Measurements from ENCODE around the gene TMEM163.

TMEM163 gene

GRCh38 chr2:134536296-134536695, 182.5 kb downstream of the TMEM163 start:
- TF ChIP-seq RAD21 (IDR thresholded peaks at IDR 0.05; ENCODE audit: low read depth) (no peak), NFIC (IDR thresholded peaks at IDR 0.05) (no peak), CEBPB (IDR thresholded peaks at IDR 0.05) (no peak), FOXM1 (IDR thresholded peaks at IDR 0.05; ENCODE audit: borderline replicate concordance, low read depth) (no peak), ZBTB7A (IDR thresholded peaks at IDR 0.05; ENCODE audit: low read depth) (no peak), USF1 (IDR thresholded peaks at IDR 0.05) (no peak), REST (IDR thresholded peaks at IDR 0.05; ENCODE audit: low read depth) (no peak), MAX (IDR thresholded peaks at IDR 0.05) (no peak), TAF1 (IDR thresholded peaks at IDR 0.05; ENCODE audit: low read depth) (no peak), YY1 (IDR thresholded peaks at IDR 0.05; ENCODE audit: low read depth) (no peak), TCF12 (IDR thresholded peaks at IDR 0.05; ENCODE audit: low read depth) (no peak), EGR1 (IDR thresholded peaks at IDR 0.05) (no peak), EP300 (IDR thresholded peaks at IDR 0.05; ENCODE audit: borderline replicate concordance) (no peak)

- TF ChIP-seq EP300 (IDR thresholded peaks at IDR 0.05; ENCODE audit: borderline replicate concordance) = no peak
- no peak for TF ChIP-seq MAX (IDR thresholded peaks at IDR 0.05)
- no peak for TF ChIP-seq RAD21 (IDR thresholded peaks at IDR 0.05; ENCODE audit: low read depth)
- TF ChIP-seq EGR1 (IDR thresholded peaks at IDR 0.05) = no peak
- no peak for TF ChIP-seq CEBPB (IDR thresholded peaks at IDR 0.05)
- TF ChIP-seq NFIC (IDR thresholded peaks at IDR 0.05) = no peak
- no peak for TF ChIP-seq TEAD4 (IDR thresholded peaks at IDR 0.05)
- no peak for TF ChIP-seq TAF1 (IDR thresholded peaks at IDR 0.05; ENCODE audit: low read depth)
- TF ChIP-seq CREB1 (IDR thresholded peaks at IDR 0.05; ENCODE audit: low read depth) = no peak
- TF ChIP-seq USF1 (IDR thresholded peaks at IDR 0.05) = no peak
- TF ChIP-seq ZBTB7A (IDR thresholded peaks at IDR 0.05; ENCODE audit: low read depth) = no peak
- TF ChIP-seq FOXM1 (IDR thresholded peaks at IDR 0.05; ENCODE audit: borderline replicate concordance, low read depth) = no peak
- no peak for TF ChIP-seq TCF12 (IDR thresholded peaks at IDR 0.05; ENCODE audit: low read depth)
- no peak for TF ChIP-seq YY1 (IDR thresholded peaks at IDR 0.05; ENCODE audit: low read depth)
Observed at GRCh38 chr2:134532537-134532936, 186.3 kb downstream of the TMEM163 start.

GRCh38 chr2:134527381-134527780, 191.4 kb downstream of the TMEM163 start:
- TF ChIP-seq MAX (IDR thresholded peaks at IDR 0.05) (no peak), CREB1 (IDR thresholded peaks at IDR 0.05; ENCODE audit: low read depth) (no peak), EGR1 (IDR thresholded peaks at IDR 0.05) (no peak), YY1 (IDR thresholded peaks at IDR 0.05; ENCODE audit: low read depth) (no peak), FOXM1 (IDR thresholded peaks at IDR 0.05; ENCODE audit: borderline replicate concordance, low read depth) (no peak), CEBPB (IDR thresholded peaks at IDR 0.05) (no peak)

GRCh38 chr2:134522496-134523455, 196.0 kb downstream of the TMEM163 start:
- TF ChIP-seq YY1 (IDR thresholded peaks at IDR 0.05; ENCODE audit: low read depth) = no peak
- no peak for TF ChIP-seq RAD21 (IDR thresholded peaks at IDR 0.05; ENCODE audit: low read depth)
- no peak for TF ChIP-seq EP300 (IDR thresholded peaks at IDR 0.05; ENCODE audit: borderline replicate concordance)
- no peak for TF ChIP-seq USF1 (IDR thresholded peaks at IDR 0.05)

GRCh38 chr2:134518101-134518500, 200.7 kb downstream of the TMEM163 start:
- no peak for TF ChIP-seq TEAD4 (IDR thresholded peaks at IDR 0.05)
- no peak for TF ChIP-seq MAX (IDR thresholded peaks at IDR 0.05)
- no peak for TF ChIP-seq TAF1 (IDR thresholded peaks at IDR 0.05; ENCODE audit: low read depth)
- TF ChIP-seq REST (IDR thresholded peaks at IDR 0.05; ENCODE audit: low read depth) = no peak
- TF ChIP-seq RAD21 (IDR thresholded peaks at IDR 0.05; ENCODE audit: low read depth) = no peak
- TF ChIP-seq CREB1 (IDR thresholded peaks at IDR 0.05; ENCODE audit: low read depth) = no peak
- no peak for TF ChIP-seq CEBPB (IDR thresholded peaks at IDR 0.05)
- no peak for TF ChIP-seq ZBTB7A (IDR thresholded peaks at IDR 0.05; ENCODE audit: low read depth)
- no peak for TF ChIP-seq EP300 (IDR thresholded peaks at IDR 0.05; ENCODE audit: borderline replicate concordance)
- no peak for TF ChIP-seq EGR1 (IDR thresholded peaks at IDR 0.05)
- no peak for TF ChIP-seq TCF12 (IDR thresholded peaks at IDR 0.05; ENCODE audit: low read depth)
- no peak for TF ChIP-seq NFIC (IDR thresholded peaks at IDR 0.05)
- no peak for TF ChIP-seq YY1 (IDR thresholded peaks at IDR 0.05; ENCODE audit: low read depth)
- no peak for TF ChIP-seq FOXM1 (IDR thresholded peaks at IDR 0.05; ENCODE audit: borderline replicate concordance, low read depth)
- TF ChIP-seq USF1 (IDR thresholded peaks at IDR 0.05) = no peak
